HG02678 (cell line): Measurements from ENCODE around the gene TARP.
"Not testable (repeated sequence)": the region's sequence is repeated elsewhere in the genome, so short reads cannot be mapped to it uniquely, and the experiment has no call there.

Experiments
- ATAC-seq: cut with Tn5 transposase; IDR thresholded peaks from one replicate; pipeline ENCODE4 v1.9.1; 2021; ENCODE audit warnings: mild to moderate bottlenecking, moderate library complexity; ENCODE audit not compliant: unreplicated experiment

TARP gene

GRCh38 chr7:38299275-38299931 lies 26.0 kb upstream of the TARP start:
- no peak for ATAC-seq

GRCh38 chr7:38296059-38296857 lies 22.8 kb upstream of the TARP start:
- peak; percentile 78 for ATAC-seq

GRCh38 chr7:38294926-38295325 lies 21.5 kb upstream of the TARP start:
- ATAC-seq: no peak

- no peak for ATAC-seq
These were observed 19.0 kb upstream of the TARP start for GRCh38 chr7:38292442-38292841.

GRCh38 chr7:38291650-38292049 lies 18.2 kb upstream of the TARP start:
- ATAC-seq: no peak

GRCh38 chr7:38291117-38291647 lies 17.7 kb upstream of the TARP start:
- no peak for ATAC-seq

- no peak for ATAC-seq
These were observed 11.1 kb upstream of the TARP start for GRCh38 chr7:38284553-38284952.

- ATAC-seq: no peak
These were observed 10.4 kb upstream of the TARP start for GRCh38 chr7:38283809-38284208.

GRCh38 chr7:38283107-38283506 lies 9.7 kb upstream of the TARP start:
- ATAC-seq: no peak

- ATAC-seq: no peak
These were observed 8.6 kb upstream of the TARP start for GRCh38 chr7:38282081-38282480.

GRCh38 chr7:38281266-38281665 lies 7.8 kb upstream of the TARP start:
- ATAC-seq: no peak

GRCh38 chr7:38280707-38281106 lies 7.3 kb upstream of the TARP start:
- no peak for ATAC-seq

- ATAC-seq: no peak
These were observed 6.6 kb upstream of the TARP start for GRCh38 chr7:38280000-38280399.

GRCh38 chr7:38276096-38276877 lies 2.9 kb upstream of the TARP start:
- ATAC-seq: no peak

GRCh38 chr7:38274927-38275620 lies 1.6 kb upstream of the TARP start:
- ATAC-seq: no peak

GRCh38 chr7:38274486-38274885 lies 1.1 kb upstream of the TARP start:
- no peak for ATAC-seq

GRCh38 chr7:38270405-38270804 lies 3.0 kb downstream of the TARP start:
- ATAC-seq: not testable (repeated sequence)

- ATAC-seq: not testable (repeated sequence)
These were observed 3.6 kb downstream of the TARP start for GRCh38 chr7:38269704-38270346.

- ATAC-seq: not testable (repeated sequence)
These were observed 7.5 kb downstream of the TARP start for GRCh38 chr7:38265958-38266357.

- ATAC-seq: not testable (repeated sequence)
These were observed 8.8 kb downstream of the TARP start for GRCh38 chr7:38264602-38265001.
